Testis (tissue), 2 donors: ENCODE data around the gene NEUROD1.

ENCODE experiments used
- POLR2A ChIP-seq: fragments of 450-650 bp; IDR thresholded peaks from one replicate; pipeline ENCODE4 v1.6.1; 2017; ENCODE audit warnings: antibody characterized with exemption, mild to moderate bottlenecking, moderate library complexity
- TF ChIP-seq, protein P1 (sequence below), 3 experiments: fragments of 450-650 bp in 2 of 3; fragments of 200-600 bp in 1 of 3; sonication (generic) in 1 of 3; IDR thresholded peaks; one replicate each; pipeline ENCODE4 v1.5.1; 2016 to 2019; ENCODE audit warnings: antibody characterized with exemption in 3 of 3, mild to moderate bottlenecking in 2 of 3, moderate library complexity in 1 of 3

DNA sequence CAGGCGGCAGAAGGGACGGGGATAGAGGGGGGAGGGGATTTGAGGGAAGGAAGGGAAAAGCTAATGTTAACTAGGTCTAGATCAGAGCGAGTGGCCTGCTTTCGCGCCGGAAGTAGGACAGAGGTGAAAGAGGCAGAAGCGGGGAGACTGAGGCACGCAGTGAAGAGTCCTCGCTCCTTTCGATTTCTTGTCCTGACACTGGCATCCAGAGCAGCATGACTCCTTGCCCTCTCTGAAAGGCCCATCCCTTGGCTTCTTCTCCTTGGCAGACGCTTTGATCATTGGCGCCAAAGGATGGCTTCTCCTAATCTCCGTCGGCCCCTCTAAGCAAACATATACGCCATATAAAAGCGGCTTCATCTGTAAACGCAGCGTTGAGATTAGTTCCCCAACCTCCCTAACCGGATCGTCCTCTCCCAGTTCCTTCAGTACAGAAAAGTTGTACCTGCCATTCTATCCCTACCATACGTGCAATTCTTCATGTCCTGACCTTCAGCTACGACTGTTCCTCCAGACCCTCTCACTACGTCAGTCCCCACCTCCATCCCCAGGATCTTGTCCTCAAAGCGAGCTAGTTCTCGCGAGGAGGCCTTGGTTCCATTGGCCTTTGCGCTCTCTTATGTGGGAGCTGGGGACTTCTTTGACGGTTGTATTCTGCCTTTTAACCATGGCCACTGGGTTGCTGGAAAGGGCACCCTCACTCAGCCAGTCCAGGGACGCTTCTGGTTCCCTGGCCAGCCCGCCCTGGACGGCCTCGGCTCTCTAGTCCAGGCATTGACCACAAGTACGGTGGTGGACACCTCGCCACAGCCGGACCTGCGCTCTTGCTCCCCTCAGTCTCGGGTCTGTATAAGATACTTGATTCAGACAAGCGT is 857 bp upstream of the NEUROD1 start:
- TF ChIP-seq, protein P1, sequence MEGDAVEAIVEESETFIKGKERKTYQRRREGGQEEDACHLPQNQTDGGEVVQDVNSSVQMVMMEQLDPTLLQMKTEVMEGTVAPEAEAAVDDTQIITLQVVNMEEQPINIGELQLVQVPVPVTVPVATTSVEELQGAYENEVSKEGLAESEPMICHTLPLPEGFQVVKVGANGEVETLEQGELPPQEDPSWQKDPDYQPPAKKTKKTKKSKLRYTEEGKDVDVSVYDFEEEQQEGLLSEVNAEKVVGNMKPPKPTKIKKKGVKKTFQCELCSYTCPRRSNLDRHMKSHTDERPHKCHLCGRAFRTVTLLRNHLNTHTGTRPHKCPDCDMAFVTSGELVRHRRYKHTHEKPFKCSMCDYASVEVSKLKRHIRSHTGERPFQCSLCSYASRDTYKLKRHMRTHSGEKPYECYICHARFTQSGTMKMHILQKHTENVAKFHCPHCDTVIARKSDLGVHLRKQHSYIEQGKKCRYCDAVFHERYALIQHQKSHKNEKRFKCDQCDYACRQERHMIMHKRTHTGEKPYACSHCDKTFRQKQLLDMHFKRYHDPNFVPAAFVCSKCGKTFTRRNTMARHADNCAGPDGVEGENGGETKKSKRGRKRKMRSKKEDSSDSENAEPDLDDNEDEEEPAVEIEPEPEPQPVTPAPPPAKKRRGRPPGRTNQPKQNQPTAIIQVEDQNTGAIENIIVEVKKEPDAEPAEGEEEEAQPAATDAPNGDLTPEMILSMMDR (IDR thresholded peaks at IDR 0.05), result no peak
- TF ChIP-seq POLR2A, result no peak
